MM.1S (cell line): ENCODE results near the gene DPYSL4.

Experiments used
- DNase-seq: peaks from one replicate; pipeline ENCODE4 v3.0.0-alpha.2; 2015
- H2AFZ ChIP-seq: fragments of 300-600 bp; sonication (generic); 2 replicates; pipeline ENCODE4 v1.6.0; 2016; ENCODE audit warnings: antibody characterized with exemption, low read length
- H3F3A ChIP-seq: fragments of 300-600 bp; sonication (generic); 2 replicates; pipeline ENCODE4 v1.6.1; 2016; ENCODE audit warnings: mild to moderate bottlenecking, antibody characterized with exemption, low read length, moderate library complexity, mixed read lengths; ENCODE audit not compliant: insufficient read depth
- H3K27ac ChIP-seq: fragments of 300-600 bp; sonication (generic); 2 replicates; pipeline ENCODE4 v1.5.1; 2016; ENCODE audit warnings: mild to moderate bottlenecking, low read length
- H3K27me3 ChIP-seq: fragments of 300-600 bp; sonication (generic); replicated peaks from 2 replicates; pipeline ENCODE4 v1.6.0; 2016; ENCODE audit warnings: low read length; ENCODE audit not compliant: insufficient read depth
- H3K36me3 ChIP-seq: fragments of 300-600 bp; sonication (generic); replicated peaks from 2 replicates; pipeline ENCODE4 v1.6.1; 2016; ENCODE audit warnings: mild to moderate bottlenecking, low read length, mixed read lengths; ENCODE audit not compliant: insufficient read depth
- H3K4me1 ChIP-seq: fragments of 300-600 bp; sonication (generic); 2 replicates; pipeline ENCODE4 v1.6.1; 2016; ENCODE audit warnings: low read length, mixed read lengths
- H3K4me2 ChIP-seq: fragments of 300-600 bp; sonication (generic); 2 replicates; pipeline ENCODE4 v1.6.0; 2016; ENCODE audit warnings: low read depth, low read length
- H3K4me3 ChIP-seq: fragments of 300-600 bp; sonication (generic); 2 replicates; pipeline ENCODE4 v1.5.1; 2016; ENCODE audit warnings: low read length, mixed read lengths
- H3K79me2 ChIP-seq: fragments of 300-600 bp; sonication (generic); 2 replicates; pipeline ENCODE4 v1.6.1; 2016; ENCODE audit warnings: mixed run types, low read length, mixed read lengths
- H3K9ac ChIP-seq: fragments of 300-600 bp; sonication (generic); 2 replicates; pipeline ENCODE4 v1.6.1; 2016; ENCODE audit warnings: low read length, mixed read lengths
- H3K9me2 ChIP-seq: fragments of 300-600 bp; sonication (generic); replicated peaks from 2 replicates; pipeline ENCODE4 v1.6.1; 2016; ENCODE audit warnings: mild to moderate bottlenecking, low read length, mixed read lengths; ENCODE audit not compliant: insufficient read depth
- H3K9me3 ChIP-seq: fragments of 300-600 bp; sonication (generic); replicated peaks from 2 replicates; pipeline ENCODE4 v1.6.1; 2016; ENCODE audit warnings: mild to moderate bottlenecking, low read length, mixed read lengths; ENCODE audit not compliant: insufficient read depth
- H4K20me1 ChIP-seq: fragments of 300-600 bp; sonication (generic); 2 replicates; pipeline ENCODE4 v1.6.1; 2016; ENCODE audit warnings: mild to moderate bottlenecking, low read length, moderate library complexity, mixed read lengths; ENCODE audit not compliant: insufficient read depth
- CTCF ChIP-seq: fragments of 300-600 bp; sonication (generic); IDR thresholded peaks from 2 replicates; pipeline ENCODE4 v1.5.1; 2016; ENCODE audit warnings: antibody characterized with exemption, low read length, mixed read lengths
- EZH2 ChIP-seq: fragments of 300-600 bp; sonication (generic); optimal IDR thresholded peaks from 2 replicates; pipeline ENCODE3; 2017; ENCODE audit warnings: low read depth, mild to moderate bottlenecking, antibody characterized with exemption, low read length, mixed read lengths
- EZH2phosphoT487 ChIP-seq: fragments of 300-600 bp; sonication (generic); IDR thresholded peaks from 2 replicates; pipeline ENCODE4 v1.6.1; 2018; ENCODE audit warnings: antibody characterized with exemption, low read length

Gene DPYSL4

GRCh38 chr10:132225073-132225848 lies 38.5 kb downstream of the DPYSL4 start:
- TF ChIP-seq EZH2phosphoT487 = no peak
- TF ChIP-seq CTCF = no peak
- Histone ChIP-seq H4K20me1 (no peaks in the 10 kb centered on the region), H3K9me2 (no peaks in the 10 kb centered on the region), H3K27me3 (no peaks in the 10 kb centered on the region), H3K4me2 (no peak overlapping the region), H3K4me3 (no peak overlapping the region), H3K4me1 (no peaks in the 10 kb centered on the region), H3K36me3 (no peaks in the 10 kb centered on the region), H2AFZ (no peak overlapping the region), H3F3A (no peaks in the 10 kb centered on the region), H3K79me2 (no peaks in the 10 kb centered on the region), H3K27ac (no peak overlapping the region), H3K9ac (no peak overlapping the region), H3K9me3 (no peaks in the 10 kb centered on the region)
- DNase-seq = no peak

- Histone ChIP-seq H3K9me3 (no peaks in the 10 kb centered on the region), H3K9ac (no peak overlapping the region), H4K20me1 (no peaks in the 10 kb centered on the region), H3K4me3 (no peak overlapping the region), H2AFZ (no peak overlapping the region), H3K36me3 (no peaks in the 10 kb centered on the region), H3K27me3 (no peaks in the 10 kb centered on the region), H3K27ac (no peak overlapping the region), H3F3A (no peaks in the 10 kb centered on the region), H3K4me1 (no peaks in the 10 kb centered on the region), H3K4me2 (no peak overlapping the region), H3K9me2 (no peaks in the 10 kb centered on the region), H3K79me2 (no peaks in the 10 kb centered on the region)
- no peak for DNase-seq
- TF ChIP-seq EZH2 = no peak
Observed at GRCh38 chr10:132225849-132226205, 39.1 kb downstream of the DPYSL4 start.

GRCh38 chr10:132226586-132227405 lies 40.0 kb downstream of the DPYSL4 start:
- TF ChIP-seq EZH2phosphoT487 = no peak
- no peaks in the 10 kb centered on the region for H3K36me3 ChIP-seq
- H3K4me3 ChIP-seq = no peak overlapping the region
- no peak overlapping the region for H3K9ac ChIP-seq
- no peaks in the 10 kb centered on the region for H3K4me1 ChIP-seq
- no peaks in the 10 kb centered on the region for H3K9me3 ChIP-seq
- H3K27ac ChIP-seq = no peak overlapping the region
- H3K9me2 ChIP-seq = no peaks in the 10 kb centered on the region
- H3F3A ChIP-seq = no peaks in the 10 kb centered on the region
- no peaks in the 10 kb centered on the region for H3K79me2 ChIP-seq
- H4K20me1 ChIP-seq = no peaks in the 10 kb centered on the region
- H3K27me3 ChIP-seq = no peaks in the 10 kb centered on the region
- no peak for DNase-seq
- H2AFZ ChIP-seq = no peak overlapping the region
- H3K4me2 ChIP-seq = no peak overlapping the region

- Histone ChIP-seq H3K9ac (no peak overlapping the region), H3K9me2 (no peaks in the 10 kb centered on the region), H3K79me2 (no peaks in the 10 kb centered on the region), H3K9me3 (no peaks in the 10 kb centered on the region), H3K4me3 (no peak overlapping the region), H3K36me3 (no peaks in the 10 kb centered on the region), H4K20me1 (no peaks in the 10 kb centered on the region), H2AFZ (no peak overlapping the region), H3K4me2 (no peak overlapping the region), H3F3A (no peaks in the 10 kb centered on the region), H3K27ac (no peak overlapping the region), H3K27me3 (no peaks in the 10 kb centered on the region), H3K4me1 (no peaks in the 10 kb centered on the region)
- no peak for DNase-seq
- TF ChIP-seq EZH2phosphoT487 (no peak), EZH2 (no peak), CTCF (no peak)
Observed at GRCh38 chr10:132227851-132228390, 41.2 kb downstream of the DPYSL4 start.
